Stimulated activated CD4-positive, alpha-beta T cell treated with anti-CD3 and anti-CD28 coated beads, TNF-alpha, amount 100 ng/mL, for 1 hour (primary cell): ENCODE data around the gene GAPT.

Source experiments
- DNase-seq, 3 donors: peaks; one replicate each; pipeline ENCODE4 v3.0.0-alpha.2; 2020; ENCODE audit warnings: low read depth in 3 of 3, low spot score in 1 of 3

The GAPT gene

GRCh38 chr5:58491216-58491892, at the start of gene GAPT:
TSS of gene GAPT (plus strand) at chr5:58491435. CDS start at chr5:58494537, 3,102 bp downstream.
- DNase-seq: no peak

- no peak for DNase-seq
Measured at GRCh38 chr5:58444805-58445204, 46.4 kb upstream of the GAPT start.

GRCh38 chr5:58446024-58446423, 45.2 kb upstream of the GAPT start:
- no peak for DNase-seq

- no peak for DNase-seq
Measured at GRCh38 chr5:58447226-58447625, 44.0 kb upstream of the GAPT start.

GRCh38 chr5:58450018-58450417, 41.2 kb upstream of the GAPT start:
- DNase-seq: no peak

GRCh38 chr5:58450811-58451629, 40.2 kb upstream of the GAPT start:
- DNase-seq: no peak

- no peak for DNase-seq
Measured at GRCh38 chr5:58451732-58452565, 39.3 kb upstream of the GAPT start.

GRCh38 chr5:58452566-58453258, 38.5 kb upstream of the GAPT start:
- no peak for DNase-seq

- no peak for DNase-seq
Measured at GRCh38 chr5:58453306-58453705, 37.9 kb upstream of the GAPT start.

- no peak for DNase-seq
Measured at GRCh38 chr5:58454025-58454424, 37.2 kb upstream of the GAPT start.

GRCh38 chr5:58455066-58455465, 36.2 kb upstream of the GAPT start:
- DNase-seq: no peak

- no peak for DNase-seq
Measured at GRCh38 chr5:58455480-58455879, 35.8 kb upstream of the GAPT start.

- no peak for DNase-seq
Measured at GRCh38 chr5:58456026-58456425, 35.2 kb upstream of the GAPT start.

- DNase-seq: no peak
Measured at GRCh38 chr5:58456486-58456885, 34.7 kb upstream of the GAPT start.

- no peak for DNase-seq
Measured at GRCh38 chr5:58457050-58457449, 34.2 kb upstream of the GAPT start.

GRCh38 chr5:58458141-58458742, 33.0 kb upstream of the GAPT start:
- no peak for DNase-seq

GRCh38 chr5:58458743-58459145, 32.5 kb upstream of the GAPT start:
- no peak for DNase-seq

- peak in 1 of 3 donors; percentile 11 for DNase-seq
Measured at GRCh38 chr5:58459146-58460001, 31.9 kb upstream of the GAPT start.

GRCh38 chr5:58460002-58460731, 31.1 kb upstream of the GAPT start, which contains the start of gene PLK2:
TSS of gene PLK2 (minus strand) at chr5:58460086. CDS start at chr5:58459959, 127 bp downstream.
- peak; percentile 85 to 93 (median 90) for DNase-seq
